ENCODE results near the gene OMG. TPM values are rescaled to one million over a fixed set of nuclear protein-coding genes. Genes with fewer than 3 reads are reported as not detected.
"Not testable (repeated sequence)": the region's sequence is repeated elsewhere in the genome, so short reads cannot be mapped to it uniquely, and the experiment has no call there.

OMG gene
- total RNA-seq, 1 donor = 0.63 TPM

GRCh38 chr17:31294231-31294630, 2.8 kb downstream of the OMG start:
- no peak for TF ChIP-seq CTCF (IDR thresholded peaks at IDR 0.05; ENCODE audit: insufficient read depth, low read length)
- H3K4me3 ChIP-seq (ENCODE audit: low read depth, low read length) = no peak overlapping the region
- DNase-seq (ENCODE audit: low read depth) = no peak

GRCh38 chr17:31293581-31293980, 3.5 kb downstream of the OMG start:
- no peak for DNase-seq (ENCODE audit: low read depth)
- TF ChIP-seq CTCF (IDR thresholded peaks at IDR 0.05; ENCODE audit: insufficient read depth, low read length) = no peak
- H3K4me3 ChIP-seq (ENCODE audit: low read depth, low read length) = no peak overlapping the region

- no peak overlapping the region for H3K4me3 ChIP-seq (ENCODE audit: low read depth, low read length)
- no peak for TF ChIP-seq CTCF (IDR thresholded peaks at IDR 0.05; ENCODE audit: insufficient read depth, low read length)
- no peak for DNase-seq (ENCODE audit: low read depth)
These were observed 5.2 kb downstream of the OMG start for GRCh38 chr17:31291820-31292219.

- DNase-seq (ENCODE audit: low read depth) = no peak
- no peak for TF ChIP-seq CTCF (IDR thresholded peaks at IDR 0.05; ENCODE audit: insufficient read depth, low read length)
- H3K4me3 ChIP-seq (ENCODE audit: low read depth, low read length) = no peak overlapping the region
These were observed 7.2 kb downstream of the OMG start for GRCh38 chr17:31289790-31290189.

GRCh38 chr17:31287932-31288331, 9.1 kb downstream of the OMG start:
- H3K4me3 ChIP-seq (ENCODE audit: low read depth, low read length); DNase-seq (ENCODE audit: low read depth): not testable (repeated sequence)

- DNase-seq (ENCODE audit: low read depth) = no peak
- no peak for TF ChIP-seq CTCF (IDR thresholded peaks at IDR 0.05; ENCODE audit: insufficient read depth, low read length)
- no peak overlapping the region for H3K4me3 ChIP-seq (ENCODE audit: low read depth, low read length)
These were observed 10.5 kb downstream of the OMG start for GRCh38 chr17:31286587-31286986.

- no peak overlapping the region for H3K4me3 ChIP-seq (ENCODE audit: low read depth, low read length)
- no peak for DNase-seq (ENCODE audit: low read depth)
- TF ChIP-seq CTCF (IDR thresholded peaks at IDR 0.05; ENCODE audit: insufficient read depth, low read length) = no peak
These were observed 13.2 kb downstream of the OMG start for GRCh38 chr17:31283841-31284240.
